Measurements from ENCODE around the gene OR8B4.

OR8B4 gene

GRCh38 chr11:124429599-124429998 is 4.9 kb upstream of the OR8B4 start:
- no peaks in the 10 kb centered on the region for H3K27me3 ChIP-seq (ENCODE audit: low read length)
- H3K4me2 ChIP-seq (ENCODE audit: low read depth, low read length, poor library complexity, severe bottlenecking), result no peak overlapping the region
- H3K9me2 ChIP-seq (replicated peaks; ENCODE audit: insufficient read depth, low read length), result no peaks in the 10 kb centered on the region
- no peaks in the 10 kb centered on the region for H3K36me3 ChIP-seq (ENCODE audit: low read length)
- H3K9ac ChIP-seq (ENCODE audit: low read length), result no peak overlapping the region
- no peak overlapping the region for H3K27ac ChIP-seq (ENCODE audit: low read depth, low read length)
- no peak for TF ChIP-seq EZH2phosphoT487 (conservative IDR thresholded peaks at IDR 0.05; ENCODE audit: low read length)
- no peak for TF ChIP-seq CTCF (IDR thresholded peaks at IDR 0.05; ENCODE audit: insufficient read depth, low read length, poor library complexity, severe bottlenecking)
- H3F3A ChIP-seq (ENCODE audit: insufficient read depth), result no peaks in the 10 kb centered on the region
- no peaks in the 10 kb centered on the region for H3K79me2 ChIP-seq (ENCODE audit: insufficient read depth, low read length)
- no peak overlapping the region for H2AFZ ChIP-seq (ENCODE audit: low read depth, low read length, severe bottlenecking)
- H4K20me1 ChIP-seq (ENCODE audit: low read depth, low read length), result no peaks in the 10 kb centered on the region
- H3K9me3 ChIP-seq (ENCODE audit: insufficient read depth, low read length), result no peaks in the 10 kb centered on the region
- no peak overlapping the region for H3K4me3 ChIP-seq (ENCODE audit: insufficient read depth, low read length, poor library complexity, severe bottlenecking)

GRCh38 chr11:124421043-124421442 is 3.6 kb downstream of the OR8B4 start:
- no peak for TF ChIP-seq EZH2phosphoT487 (conservative IDR thresholded peaks at IDR 0.05; ENCODE audit: low read length)
- TF ChIP-seq CTCF (IDR thresholded peaks at IDR 0.05; ENCODE audit: insufficient read depth, low read length, poor library complexity, severe bottlenecking), result no peak
- H3F3A ChIP-seq (ENCODE audit: insufficient read depth), result no peaks in the 10 kb centered on the region
- no peaks in the 10 kb centered on the region for H3K36me3 ChIP-seq (ENCODE audit: low read length)
- H2AFZ ChIP-seq (ENCODE audit: low read depth, low read length, severe bottlenecking), result no peak overlapping the region
- H3K4me2 ChIP-seq (ENCODE audit: low read depth, low read length, poor library complexity, severe bottlenecking), result no peak overlapping the region
- no peak overlapping the region for H3K9ac ChIP-seq (ENCODE audit: low read length)
- no peak overlapping the region for H3K27ac ChIP-seq (ENCODE audit: low read depth, low read length)
- no peaks in the 10 kb centered on the region for H3K79me2 ChIP-seq (ENCODE audit: insufficient read depth, low read length)
- H3K9me2 ChIP-seq (replicated peaks; ENCODE audit: insufficient read depth, low read length), result no peaks in the 10 kb centered on the region
- H4K20me1 ChIP-seq (ENCODE audit: low read depth, low read length), result no peaks in the 10 kb centered on the region
- no peaks in the 10 kb centered on the region for H3K9me3 ChIP-seq (ENCODE audit: insufficient read depth, low read length)
- no peak overlapping the region for H3K4me3 ChIP-seq (ENCODE audit: insufficient read depth, low read length, poor library complexity, severe bottlenecking)
- H3K27me3 ChIP-seq (ENCODE audit: low read length), result no peaks in the 10 kb centered on the region

- no peaks in the 10 kb centered on the region for H3K36me3 ChIP-seq (ENCODE audit: low read length)
- no peak for TF ChIP-seq EZH2phosphoT487 (conservative IDR thresholded peaks at IDR 0.05; ENCODE audit: low read length)
- peak; percentile 30 for TF ChIP-seq CTCF (IDR thresholded peaks at IDR 0.05; ENCODE audit: insufficient read depth, low read length, poor library complexity, severe bottlenecking)
- no peaks in the 10 kb centered on the region for H3F3A ChIP-seq (ENCODE audit: insufficient read depth)
- no peaks in the 10 kb centered on the region for H3K27me3 ChIP-seq (ENCODE audit: low read length)
- H2AFZ ChIP-seq (ENCODE audit: low read depth, low read length, severe bottlenecking), result no peak overlapping the region
- H3K4me2 ChIP-seq (ENCODE audit: low read depth, low read length, poor library complexity, severe bottlenecking), result peak overlapping the region; percentile 19
- no peaks in the 10 kb centered on the region for H4K20me1 ChIP-seq (ENCODE audit: low read depth, low read length)
- no peaks in the 10 kb centered on the region for H3K9me3 ChIP-seq (ENCODE audit: insufficient read depth, low read length)
- no peaks in the 10 kb centered on the region for H3K9me2 ChIP-seq (replicated peaks; ENCODE audit: insufficient read depth, low read length)
- no peak overlapping the region for H3K9ac ChIP-seq (ENCODE audit: low read length)
- H3K79me2 ChIP-seq (ENCODE audit: insufficient read depth, low read length), result no peaks in the 10 kb centered on the region
- no peak overlapping the region for H3K4me3 ChIP-seq (ENCODE audit: insufficient read depth, low read length, poor library complexity, severe bottlenecking)
- H3K27ac ChIP-seq (ENCODE audit: low read depth, low read length), result no peak overlapping the region
These were observed 9.2 kb downstream of the OR8B4 start for GRCh38 chr11:124415356-124415923.
